ENCODE data around the gene KIF19.
A peak's percentile ranks its signal among the peaks of the same experiment; 100 is the strongest.

KIF19 gene

DNA sequence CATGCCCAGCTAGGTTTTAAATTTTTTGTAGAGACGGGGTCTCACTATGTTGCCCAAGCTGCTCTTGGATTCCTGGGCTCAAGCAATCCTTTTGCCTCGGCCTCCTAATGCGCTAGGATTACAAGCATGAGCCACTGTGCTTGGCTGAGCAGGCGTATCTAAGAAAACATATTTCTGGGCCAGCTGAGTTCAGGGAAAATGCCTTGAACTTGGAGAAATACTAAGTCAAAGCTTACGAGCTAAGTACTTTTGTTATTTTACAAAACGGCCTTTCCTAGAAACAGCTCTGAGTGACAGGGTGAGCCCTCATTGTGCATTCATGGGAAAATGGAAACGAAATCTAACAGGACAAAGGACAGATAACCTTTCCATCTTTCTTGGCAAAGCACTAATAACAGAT, 27.2 kb upstream of the KIF19 start:
- Histone ChIP-seq H2BK120ac (ENCODE audit: low read depth, low read length) (no peak overlapping the region), H3K56ac (ENCODE audit: low read length) (no peak overlapping the region), H3K18ac (ENCODE audit: low read length) (no peak overlapping the region), H3K79me1 (ENCODE audit: low read length) (no peaks in the 10 kb centered on the region), H4K5ac (ENCODE audit: low read length) (no peak overlapping the region), H2BK15ac (replicated peaks; ENCODE audit: low read depth) (no peak overlapping the region), H3K9ac (ENCODE audit: low read length) (no peak overlapping the region), H3K79me2 (ENCODE audit: control insufficient read depth, insufficient read depth, low read length) (no peaks in the 10 kb centered on the region), H3K23ac (ENCODE audit: low read length) (no peak overlapping the region), H3K27ac (ENCODE audit: low read depth, low read length) (no peak overlapping the region), H2BK5ac (ENCODE audit: low read length) (no peak overlapping the region), H3K4ac (ENCODE audit: low read depth, low read length) (no peak overlapping the region), H4K8ac (ENCODE audit: low read depth, low read length) (no peak overlapping the region), H3K4me2 (ENCODE audit: low read length) (no peak overlapping the region), H2AK5ac (ENCODE audit: low read length) (no peak overlapping the region), H3K27me3 (ENCODE audit: insufficient read depth, low read length, poor library complexity) (no peaks in the 10 kb centered on the region), H3K36me3 (ENCODE audit: control insufficient read depth, insufficient read depth, low read length) (no peaks in the 10 kb centered on the region), H3K4me3 (ENCODE audit: low read length) (no peak overlapping the region), H3K4me1 (ENCODE audit: control insufficient read depth, low read depth, low read length) (no peaks in the 10 kb centered on the region)
- no peak for DNase-seq
- WGBS (ENCODE audit: extremely low coverage, insufficient coverage, low lambda C conversion rate): no CpG with 5 or more reads among the region's 7 CpGs

DNA sequence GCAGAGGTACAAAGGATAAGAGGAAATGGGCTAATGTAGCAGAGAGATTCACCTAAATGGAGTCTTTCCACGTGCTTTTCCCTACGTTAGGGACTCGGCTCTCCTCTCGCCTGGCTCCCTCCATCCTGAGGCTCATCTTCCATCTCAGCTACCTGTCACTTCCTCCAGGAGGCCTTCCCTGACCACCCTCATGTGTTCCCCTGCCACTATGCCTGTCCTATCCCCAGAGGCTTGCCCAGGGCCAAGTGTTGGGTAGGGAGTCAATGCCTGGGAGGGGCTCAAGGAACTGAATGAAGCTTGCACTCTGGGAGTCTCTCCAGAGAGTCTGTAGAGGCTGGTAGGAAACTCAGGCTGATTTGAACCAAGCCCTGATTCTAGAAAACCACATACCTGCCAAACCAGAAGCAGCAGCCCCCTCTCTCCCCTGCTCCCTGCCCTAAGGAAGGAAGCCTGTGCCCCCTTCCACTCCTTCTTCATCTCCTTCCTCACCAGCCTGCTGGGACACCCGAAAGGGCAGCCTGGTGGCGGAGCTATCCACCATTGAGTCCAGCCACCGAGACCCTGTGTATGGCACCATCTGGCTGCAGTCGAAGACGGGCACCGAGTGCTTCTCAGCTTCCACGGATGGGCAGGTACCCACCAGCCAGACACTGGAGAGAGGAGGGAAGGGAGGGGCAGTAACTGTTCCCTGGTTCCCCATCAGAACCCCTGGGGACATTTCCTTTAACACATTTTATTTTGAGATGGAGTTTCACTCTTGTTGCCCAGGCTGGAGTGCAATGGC, 26.6 kb upstream of the KIF19 start:
- Histone ChIP-seq H3K4me1 (ENCODE audit: control insufficient read depth, low read depth, low read length) (no peaks in the 10 kb centered on the region), H3K56ac (ENCODE audit: low read length) (no peak overlapping the region), H3K27ac (ENCODE audit: low read depth, low read length) (no peak overlapping the region), H3K18ac (ENCODE audit: low read length) (no peak overlapping the region), H3K79me1 (ENCODE audit: low read length) (no peaks in the 10 kb centered on the region), H3K23ac (ENCODE audit: low read length) (no peak overlapping the region), H3K4me3 (ENCODE audit: low read length) (no peak overlapping the region), H3K79me2 (ENCODE audit: control insufficient read depth, insufficient read depth, low read length) (no peaks in the 10 kb centered on the region), H3K4ac (ENCODE audit: low read depth, low read length) (no peak overlapping the region), H2BK120ac (ENCODE audit: low read depth, low read length) (no peak overlapping the region), H3K27me3 (ENCODE audit: insufficient read depth, low read length, poor library complexity) (no peaks in the 10 kb centered on the region), H2AK5ac (ENCODE audit: low read length) (no peak overlapping the region), H3K36me3 (ENCODE audit: control insufficient read depth, insufficient read depth, low read length) (no peaks in the 10 kb centered on the region), H3K4me2 (ENCODE audit: low read length) (no peak overlapping the region), H2BK5ac (ENCODE audit: low read length) (no peak overlapping the region), H3K9ac (ENCODE audit: low read length) (no peak overlapping the region), H4K8ac (ENCODE audit: low read depth, low read length) (no peak overlapping the region), H2BK15ac (replicated peaks; ENCODE audit: low read depth) (no peak overlapping the region), H4K5ac (ENCODE audit: low read length) (no peak overlapping the region)
- WGBS (ENCODE audit: extremely low coverage, insufficient coverage, low lambda C conversion rate): no CpG with 5 or more reads among the region's 11 CpGs
- no peak for DNase-seq

DNA sequence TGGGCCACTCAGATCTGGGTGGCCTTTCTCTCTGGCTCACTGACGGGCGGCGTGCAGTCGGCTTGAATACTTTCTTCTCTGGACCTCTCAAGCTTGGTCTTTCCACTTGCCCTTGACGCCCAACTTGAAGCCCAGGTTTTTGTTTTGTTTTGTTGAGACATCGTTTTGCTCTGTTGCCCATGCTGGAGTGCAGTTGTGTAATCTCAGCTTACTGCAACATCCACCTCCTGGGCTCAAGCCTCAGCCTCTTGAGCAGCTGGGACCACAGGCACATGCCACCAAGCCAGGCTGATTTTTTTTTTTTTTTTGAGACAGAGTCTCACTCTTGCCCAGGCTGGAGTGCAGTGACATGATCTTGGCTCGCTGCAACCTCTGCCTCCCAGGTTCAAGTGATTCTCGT, 22.7 kb upstream of the KIF19 start:
- Histone ChIP-seq H3K27me3 (ENCODE audit: insufficient read depth, low read length, poor library complexity) (no peaks in the 10 kb centered on the region), H3K4me3 (ENCODE audit: low read length) (no peak overlapping the region), H3K4me1 (ENCODE audit: control insufficient read depth, low read depth, low read length) (no peaks in the 10 kb centered on the region), H3K56ac (ENCODE audit: low read length) (no peak overlapping the region), H2BK15ac (replicated peaks; ENCODE audit: low read depth) (no peak overlapping the region), H3K36me3 (ENCODE audit: control insufficient read depth, insufficient read depth, low read length) (no peaks in the 10 kb centered on the region), H3K79me2 (ENCODE audit: control insufficient read depth, insufficient read depth, low read length) (no peaks in the 10 kb centered on the region), H2AK5ac (ENCODE audit: low read length) (no peak overlapping the region), H4K8ac (ENCODE audit: low read depth, low read length) (no peak overlapping the region), H2BK5ac (ENCODE audit: low read length) (no peak overlapping the region), H3K18ac (ENCODE audit: low read length) (no peak overlapping the region), H3K9ac (ENCODE audit: low read length) (no peak overlapping the region), H4K5ac (ENCODE audit: low read length) (no peak overlapping the region), H3K27ac (ENCODE audit: low read depth, low read length) (no peak overlapping the region), H2BK120ac (ENCODE audit: low read depth, low read length) (no peak overlapping the region), H3K4ac (ENCODE audit: low read depth, low read length) (no peak overlapping the region), H3K79me1 (ENCODE audit: low read length) (no peaks in the 10 kb centered on the region), H3K4me2 (ENCODE audit: low read length) (no peak overlapping the region), H3K23ac (ENCODE audit: low read length) (no peak overlapping the region)
- no peak for DNase-seq
- no CpG with 5 or more reads among the region's 8 CpGs for WGBS (ENCODE audit: extremely low coverage, insufficient coverage, low lambda C conversion rate)

DNA sequence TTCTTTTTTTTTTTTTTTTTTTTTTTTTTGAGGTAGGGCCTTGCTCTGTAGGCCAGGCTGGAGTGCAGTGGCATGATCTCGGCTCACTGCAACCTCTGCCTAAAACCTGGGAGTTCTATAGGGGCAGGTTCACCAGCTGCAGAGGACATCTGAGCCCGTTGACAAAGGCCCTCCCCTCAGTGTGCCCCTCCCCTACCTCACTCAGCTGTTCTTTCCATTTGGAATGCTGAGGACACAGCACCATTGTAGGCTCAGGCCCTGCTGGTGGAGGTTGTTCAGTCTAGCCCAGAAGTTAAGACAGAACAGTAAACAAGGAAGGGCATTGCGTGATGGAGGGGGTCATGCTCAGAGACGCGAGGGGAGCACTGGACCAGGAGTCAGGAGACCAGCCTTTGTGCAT, 21.8 kb upstream of the KIF19 start:
- H3K18ac ChIP-seq (ENCODE audit: low read length): no peak overlapping the region
- H2BK5ac ChIP-seq (ENCODE audit: low read length): no peak overlapping the region
- H3K4me3 ChIP-seq (ENCODE audit: low read length): no peak overlapping the region
- H3K4me1 ChIP-seq (ENCODE audit: control insufficient read depth, low read depth, low read length): no peaks in the 10 kb centered on the region
- no peaks in the 10 kb centered on the region for H3K27me3 ChIP-seq (ENCODE audit: insufficient read depth, low read length, poor library complexity)
- no peak overlapping the region for H3K9ac ChIP-seq (ENCODE audit: low read length)
- H3K23ac ChIP-seq (ENCODE audit: low read length): no peak overlapping the region
- H3K79me1 ChIP-seq (ENCODE audit: low read length): no peaks in the 10 kb centered on the region
- H4K5ac ChIP-seq (ENCODE audit: low read length): no peak overlapping the region
- no peak overlapping the region for H2BK15ac ChIP-seq (replicated peaks; ENCODE audit: low read depth)
- H3K27ac ChIP-seq (ENCODE audit: low read depth, low read length): no peak overlapping the region
- H2AK5ac ChIP-seq (ENCODE audit: low read length): no peak overlapping the region
- H3K79me2 ChIP-seq (ENCODE audit: control insufficient read depth, insufficient read depth, low read length): no peaks in the 10 kb centered on the region
- no peak overlapping the region for H3K4me2 ChIP-seq (ENCODE audit: low read length)
- no peak overlapping the region for H2BK120ac ChIP-seq (ENCODE audit: low read depth, low read length)
- no peak overlapping the region for H3K4ac ChIP-seq (ENCODE audit: low read depth, low read length)
- H4K8ac ChIP-seq (ENCODE audit: low read depth, low read length): no peak overlapping the region
- no peak for DNase-seq
- H3K36me3 ChIP-seq (ENCODE audit: control insufficient read depth, insufficient read depth, low read length): no peaks in the 10 kb centered on the region
- WGBS (ENCODE audit: extremely low coverage, insufficient coverage, low lambda C conversion rate): no CpG with 5 or more reads among the region's 5 CpGs
- no peak overlapping the region for H3K56ac ChIP-seq (ENCODE audit: low read length)

DNA sequence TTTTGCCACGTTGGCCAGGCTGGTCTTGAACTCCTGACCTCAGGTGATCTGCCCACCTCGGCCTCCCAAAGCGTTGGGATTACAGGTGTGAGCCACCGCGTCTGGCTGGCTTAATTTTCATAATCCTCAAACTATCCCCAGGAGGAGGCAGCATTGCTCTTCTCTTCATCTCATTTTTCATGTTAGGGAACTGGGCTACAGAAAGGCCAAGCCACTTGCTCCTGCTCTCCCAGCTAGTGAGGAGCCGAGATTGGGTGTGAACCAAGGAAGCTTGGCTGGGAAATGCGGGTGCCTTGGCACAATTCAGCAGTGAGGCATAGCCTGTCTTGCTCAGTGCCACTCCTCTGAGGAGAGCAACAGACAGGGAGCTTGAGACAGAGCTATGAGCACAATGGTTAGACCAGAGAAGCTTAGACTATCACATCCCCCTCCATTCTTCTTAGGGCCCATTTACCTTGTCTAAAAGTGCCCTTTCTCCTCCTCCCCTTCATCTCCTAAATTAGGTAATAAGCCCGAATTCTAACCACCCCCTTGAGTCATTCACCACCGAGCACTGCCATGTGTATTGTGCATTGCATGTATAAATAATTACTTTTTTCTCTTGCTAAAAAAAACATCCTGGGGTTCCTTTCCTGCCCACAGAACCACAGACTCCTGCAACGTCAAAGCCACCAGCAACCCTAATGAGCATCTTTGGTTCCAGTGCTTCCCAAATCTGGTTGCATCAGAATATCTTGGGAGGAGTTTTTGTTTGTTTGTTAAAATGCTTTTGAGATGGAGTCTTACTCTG, 20.0 kb upstream of the KIF19 start:
- Histone ChIP-seq H3K79me2 (ENCODE audit: control insufficient read depth, insufficient read depth, low read length) (no peaks in the 10 kb centered on the region), H3K27ac (ENCODE audit: low read depth, low read length) (no peak overlapping the region), H3K4me2 (ENCODE audit: low read length) (no peak overlapping the region), H3K4me1 (ENCODE audit: control insufficient read depth, low read depth, low read length) (no peaks in the 10 kb centered on the region), H2BK15ac (replicated peaks; ENCODE audit: low read depth) (no peak overlapping the region), H3K56ac (ENCODE audit: low read length) (no peak overlapping the region), H3K36me3 (ENCODE audit: control insufficient read depth, insufficient read depth, low read length) (no peaks in the 10 kb centered on the region), H3K18ac (ENCODE audit: low read length) (no peak overlapping the region), H3K79me1 (ENCODE audit: low read length) (no peaks in the 10 kb centered on the region), H3K23ac (ENCODE audit: low read length) (no peak overlapping the region), H2AK5ac (ENCODE audit: low read length) (no peak overlapping the region), H3K4me3 (ENCODE audit: low read length) (no peak overlapping the region), H4K5ac (ENCODE audit: low read length) (no peak overlapping the region), H3K27me3 (ENCODE audit: insufficient read depth, low read length, poor library complexity) (no peaks in the 10 kb centered on the region), H2BK5ac (ENCODE audit: low read length) (no peak overlapping the region), H3K9ac (ENCODE audit: low read length) (no peak overlapping the region), H2BK120ac (ENCODE audit: low read depth, low read length) (no peak overlapping the region), H4K8ac (ENCODE audit: low read depth, low read length) (no peak overlapping the region), H3K4ac (ENCODE audit: low read depth, low read length) (no peak overlapping the region)
- WGBS (ENCODE audit: extremely low coverage, insufficient coverage, low lambda C conversion rate): no CpG with 5 or more reads among the region's 10 CpGs
- DNase-seq: peak; percentile 36
